IMR-90 (cell line): Measurements from ENCODE around the gene ADAMTSL1. TPM values are rescaled to one million over a fixed set of nuclear protein-coding genes. Genes with fewer than 3 reads are reported as not detected.

Source experiments
- ATAC-seq: fragments of 200-7000 bp; cut with Tn5 transposase; 2 replicates; pipeline ENCODE4 v1.9.1; 2020; ENCODE audit warnings: low read depth, mild to moderate bottlenecking, moderate library complexity
- BruUV-seq: library from RNA; stranded (reverse); fragments of 400-500 nt; replicated peaks from 2 replicates; lab custom pipeline; 2021; lab: Mats Ljungman, UMichigan
- CTCF ChIA-PET: fragments of 300-600 bp; formaldehyde crosslinking; extraction: SDS; loops from one replicate; lab custom pipeline; 2021; ENCODE audit warnings: antibody characterized with exemption; lab: Yijun Ruan, JAX
- POLR2A ChIA-PET: fragments of 300-600 bp; sonication (Branson Sonifier 250); formaldehyde crosslinking; loops from one replicate; lab custom pipeline; 2022; ENCODE audit warnings: antibody characterized with exemption; ENCODE audit not compliant: unreplicated experiment; lab: Charles Lee
- DNase-seq: peaks from one replicate; pipeline ENCODE4 v3.0.0; 2013
- H2AFZ ChIP-seq: replicated peaks from 2 replicates; pipeline ENCODE3; 2013; ENCODE audit warnings: low read length, mild to moderate bottlenecking; ENCODE audit not compliant: poor library complexity
- H2AK5ac ChIP-seq: 2 replicates; pipeline ENCODE4 v1.6.1; 2013; ENCODE audit warnings: low read depth, low read length, inconsistent platforms
- H2AK9ac ChIP-seq: replicated peaks from 2 replicates; pipeline ENCODE3; 2013; ENCODE audit warnings: mild to moderate bottlenecking, low read depth, low read length, moderate library complexity; ENCODE audit not compliant: poor library complexity
- H2BK120ac ChIP-seq: 2 replicates; pipeline ENCODE4 v1.6.1; 2013; ENCODE audit warnings: low read depth, low read length, inconsistent platforms
- H2BK15ac ChIP-seq: 3 replicates; pipeline ENCODE4 v1.6.1; 2013; ENCODE audit warnings: low read depth, low read length, inconsistent platforms
- H2BK20ac ChIP-seq: 2 replicates; pipeline ENCODE4 v1.6.1; 2013; ENCODE audit warnings: low read depth, mild to moderate bottlenecking, inconsistent platforms, low read length, moderate library complexity
- H2BK5ac ChIP-seq: 2 replicates; pipeline ENCODE4 v1.6.1; 2013; ENCODE audit warnings: mild to moderate bottlenecking, low read depth, low read length, inconsistent platforms; ENCODE audit not compliant: poor library complexity, severe bottlenecking
- H3K14ac ChIP-seq: replicated peaks from 2 replicates; pipeline ENCODE4 v1.6.1; 2013; ENCODE audit warnings: low read depth, low read length, inconsistent platforms
- H3K18ac ChIP-seq: 2 replicates; pipeline ENCODE4 v1.6.1; 2013; ENCODE audit warnings: low read depth, low read length, control low read depth
- H3K23ac ChIP-seq: 2 replicates; pipeline ENCODE4 v1.6.1; 2013; ENCODE audit warnings: low read depth, low read length, inconsistent platforms
- H3K27ac ChIP-seq: 2 replicates; pipeline ENCODE4 v1.5.1; 2013; ENCODE audit warnings: mild to moderate bottlenecking, control low read depth, low read length; ENCODE audit not compliant: insufficient read depth
- H3K27me3 ChIP-seq: 2 replicates; pipeline ENCODE4 v1.6.1; 2013; ENCODE audit warnings: low read length; ENCODE audit not compliant: control insufficient read depth, insufficient read depth
- H3K36me3 ChIP-seq: 2 replicates; pipeline ENCODE4 v1.6.1; 2013; ENCODE audit warnings: low read length, mixed read lengths; ENCODE audit not compliant: control insufficient read depth, insufficient read depth
- H3K4ac ChIP-seq: 2 replicates; pipeline ENCODE4 v1.6.1; 2013; ENCODE audit warnings: low read depth, low read length, inconsistent platforms
- H3K4me1 ChIP-seq: 2 replicates; pipeline ENCODE4 v1.6.1; 2013; ENCODE audit warnings: low read length, mixed read lengths; ENCODE audit not compliant: control insufficient read depth, insufficient read depth
- H3K4me2 ChIP-seq: 2 replicates; pipeline ENCODE4 v1.6.1; 2013; ENCODE audit warnings: low read depth, mild to moderate bottlenecking, control low read depth, low read length, moderate library complexity
- H3K4me3 ChIP-seq: 2 replicates; pipeline ENCODE4 v1.5.1; 2013; ENCODE audit warnings: low read depth, mild to moderate bottlenecking, control low read depth, low read length, moderate library complexity; ENCODE audit not compliant: insufficient read depth
- H3K56ac ChIP-seq: 2 replicates; pipeline ENCODE4 v1.6.1; 2013; ENCODE audit warnings: low read length, inconsistent platforms; ENCODE audit not compliant: insufficient read depth; ENCODE audit errors: extremely low read depth
- H3K79me1 ChIP-seq, 2 experiments: 2 replicates each; pipeline ENCODE4 v1.6.1; 2013; ENCODE audit warnings: low read length in 2 of 2, inconsistent platforms in 1 of 2, low read depth in 1 of 2
- H3K9ac ChIP-seq: 2 replicates; pipeline ENCODE4 v1.6.1; 2013; ENCODE audit warnings: low read depth, low read length, control low read depth
- H3K9me1 ChIP-seq: 2 replicates; pipeline ENCODE4 v1.6.1; 2013; ENCODE audit warnings: low read length, inconsistent platforms; ENCODE audit not compliant: insufficient read depth
- H3K9me3 ChIP-seq: 2 replicates; pipeline ENCODE4 v1.6.1; 2013; ENCODE audit warnings: low read length; ENCODE audit not compliant: control insufficient read depth, insufficient read depth
- H4K20me1 ChIP-seq: 2 replicates; pipeline ENCODE4 v1.6.1; 2013; ENCODE audit warnings: low read length, inconsistent platforms; ENCODE audit not compliant: insufficient read depth
- H4K5ac ChIP-seq: 2 replicates; pipeline ENCODE4 v1.6.1; 2013; ENCODE audit warnings: mild to moderate bottlenecking, low read depth, low read length, control low read depth
- H4K8ac ChIP-seq, 2 experiments: 2 replicates each; pipeline ENCODE4 v1.6.1; 2013; ENCODE audit warnings: low read depth in 2 of 2, low read length in 2 of 2, control low read depth in 1 of 2, inconsistent platforms in 1 of 2
- H4K91ac ChIP-seq: 2 replicates; pipeline ENCODE4 v1.6.1; 2013; ENCODE audit warnings: low read depth, low read length, inconsistent platforms; ENCODE audit not compliant: insufficient read depth
- MAFK ChIP-seq: IDR thresholded peaks from 2 replicates; pipeline ENCODE4 v1.6.1; 2012; ENCODE audit warnings: low read depth, low read length, improper control_type of control experiment
- MXI1 ChIP-seq: IDR thresholded peaks from 2 replicates; pipeline ENCODE4 v1.6.1; 2012; ENCODE audit warnings: low read depth, mild to moderate bottlenecking, low read length, moderate library complexity, borderline replicate concordance
- NFE2L2 ChIP-seq: fragments of 150-350 bp; IDR thresholded peaks from 2 replicates; pipeline ENCODE4 v1.6.1; 2016; ENCODE audit warnings: low read depth, mild to moderate bottlenecking, low read length
- SMC3 ChIP-seq: fragments of 150-350 bp; IDR thresholded peaks from 2 replicates; pipeline ENCODE4 v1.6.1; 2016; ENCODE audit warnings: low read depth, mild to moderate bottlenecking, antibody characterized with exemption, low read length, moderate library complexity
- WGBS, 2 experiments: methylation state at CpG; one replicate each; pipeline versions ENCODE4 v1.1.5 to v1.1.7; 2013; ENCODE audit warnings: missing lambda C conversion rate in 2 of 2; ENCODE audit not compliant: insufficient read length in 1 of 2; ENCODE audit errors: extremely low coverage in 2 of 2; 5-methylcytosine and 5-hydroxymethylcytosine counted together
- dilution Hi-C: fragments of 300-500 bp; cut with HindIII; formaldehyde crosslinking; loops from one replicate; pipeline ENCODE4 v1.14.3; 2018; ENCODE audit warnings: low sequenced_read_pairs; ENCODE audit not compliant: unreplicated experiment
- in situ Hi-C: fragments of 300-500 bp; cut with MboI; formaldehyde crosslinking; loops from 3 replicates; pipeline ENCODE4 v1.14.3; 2019; ENCODE audit warnings: low sequenced_read_pairs, inconsistent platforms, mixed read lengths
- intact Hi-C: fragments of 100-400 bp; cut with micrococcal nuclease; formaldehyde crosslinking; loops from 2 replicates; pipeline ENCODE4 v1.10.0; 2022
- polyA plus RNA-seq, 3 experiments: library from polyadenylated mRNA; depleted of rRNA; stranded (reverse); fragments of >200 nt; gene quantifications; 2 replicates each; pipeline ENCODE4 v1.2.3, GENCODE V29; 2012; ENCODE audit warnings: low replicate concordance in 1 of 3
- total RNA-seq: library from RNA; depleted of rRNA; stranded (reverse); fragments of >200 nt; gene quantifications from 2 replicates; pipeline ENCODE4 v1.2.3, GENCODE V29; 2012

The ADAMTSL1 gene
- total and polyA plus RNA-seq, 2 of the 4 experiments (the other 2 are of a cell fraction), result 38.2 to 62.2 TPM

- no peak overlapping the region for H2AK9ac ChIP-seq
- no peak overlapping the region for H4K91ac ChIP-seq
- H3K18ac ChIP-seq, result no peak overlapping the region
- no peaks in the 10 kb centered on the region for H3K27me3 ChIP-seq
- no peaks in the 10 kb centered on the region for H3K9me1 ChIP-seq
- H3K23ac ChIP-seq, result no peak overlapping the region
- intact Hi-C loops (no loop called here), dilution Hi-C loops (no loop called here), in situ Hi-C loops (no loop called here)
- no peak overlapping the region for H3K4ac ChIP-seq
- H2AK5ac ChIP-seq, result no peak overlapping the region
- no peaks in the 10 kb centered on the region; the same call in 1 of the 2 replicates for H3K9me3 ChIP-seq
- H4K20me1 ChIP-seq, result no peaks in the 10 kb centered on the region
- no peaks in the 10 kb centered on the region for H3K79me1 ChIP-seq
- no peak overlapping the region for H2BK15ac ChIP-seq
- ChIA-PET CTCF (no interaction called here), POLR2A (no interaction called here)
- H2AFZ ChIP-seq, result no peak overlapping the region
- no peak overlapping the region for H4K5ac ChIP-seq
- BruUV-seq, result no TSS peak
- H3K27ac ChIP-seq, result no peak overlapping the region
- no peak overlapping the region for H3K14ac ChIP-seq
- no CpG with 5 or more reads among the region's 6 CpGs for WGBS, 2 experiments
- H2BK5ac ChIP-seq, result no peak overlapping the region
- no peak overlapping the region for H2BK120ac ChIP-seq
- H3K4me2 ChIP-seq, result no peak overlapping the region
- no peak overlapping the region for H4K8ac ChIP-seq
- H3K36me3 ChIP-seq, result no peaks in the 10 kb centered on the region
- no peak overlapping the region for H3K9ac ChIP-seq
- TF ChIP-seq MXI1 (no peak), SMC3 (no peak), NFE2L2 (no peak), MAFK (no peak)
- DNase-seq, result peak; percentile 74
- no peak overlapping the region for H3K4me3 ChIP-seq
- no peak overlapping the region for H2BK20ac ChIP-seq
- no peak for ATAC-seq
- no peaks in the 10 kb centered on the region for H3K4me1 ChIP-seq
- no peak overlapping the region for H3K56ac ChIP-seq
These were observed 214.9 kb downstream of the ADAMTSL1 start for GRCh38 chr9:18688581-18689565.
